Measurements from ENCODE around the gene ARFGAP2. TPM values are rescaled to one million over a fixed set of nuclear protein-coding genes. Genes with fewer than 3 reads are reported as not detected.
"Not testable (repeated sequence)": the region's sequence is repeated elsewhere in the genome, so short reads cannot be mapped to it uniquely, and the experiment has no call there.

The ARFGAP2 gene
- total and polyA plus RNA-seq, 9 of the 15 experiments (the other 6 are each of a cell fraction or from before 2014, with no cell fraction given), result 29.1 to 140 (median 90.1) TPM

GRCh38 chr11:47208628-47209027, 31.9 kb upstream of the ARFGAP2 start (continued):
- no peak for TF ChIP-seq ATF6 (CRISPR knock-in tag; IDR thresholded peaks at IDR 0.05)

GRCh38 chr11:47208008-47208552, 31.4 kb upstream of the ARFGAP2 start:
- H3K27me3 ChIP-seq (ENCODE audit: control insufficient read depth in 2 of 2, insufficient read depth in 2 of 2, low read length in 2 of 2); H3K27ac ChIP-seq (ENCODE audit: extremely low read depth, low read depth, low read length); BruUV-seq (replicated peaks); H3K36me3 ChIP-seq (ENCODE audit: control insufficient read depth, insufficient read depth, low read length); CTCF ChIA-PET (ENCODE audit: low intra/inter-chr PET ratio); in situ Hi-C loops (cut with MboI); H3K4me1 ChIP-seq (replicated peaks in 1 of 2; ENCODE audit: control insufficient read depth in 2 of 2, insufficient read depth in 2 of 2, low read length in 2 of 2); intact Hi-C loops (cut with micrococcal nuclease); H3K4me2 ChIP-seq (ENCODE audit: insufficient read depth, low read length); H3K4me3 ChIP-seq; H2AFZ ChIP-seq (ENCODE audit: low read depth, low read length); DNase-seq (ENCODE audit: extremely low read depth in 1 of 4, low spot score in 3 of 4); FAIRE-seq; H3K9me1 ChIP-seq (ENCODE audit: control insufficient read depth, insufficient read depth, low read length); ATAC-seq; H4K20me1 ChIP-seq (replicated peaks; ENCODE audit: control insufficient read depth, insufficient read depth, low read length); H3K9ac ChIP-seq (ENCODE audit: insufficient read depth in 1 of 2, low read depth in 2 of 2, low read length in 2 of 2); H3K9me3 ChIP-seq (replicated peaks; ENCODE audit: control insufficient read depth, insufficient read depth, low read depth, low read length); H3K79me2 ChIP-seq (ENCODE audit: control insufficient read depth, insufficient read depth, low read length): not testable (repeated sequence)
- 0 out of 2 replicates have a peak, but pooled peaks have one; percentile 28 for TF ChIP-seq ZBTB33 (CRISPR knock-in tag; IDR thresholded peaks at IDR 0.05)
- peak; percentile 31; the same call in 1 of the 2 replicates for TF ChIP-seq ZNF121 (CRISPR knock-in tag; conservative IDR thresholded peaks at IDR 0.05)
- peak; percentile 19; the same call in 1 of the 2 replicates for TF ChIP-seq CEBPB (tag; IDR thresholded peaks at IDR 0.05)
- POLR2A ChIA-PET, result interaction anchor here (0.7 to 0.8 kb wide), 2 partner anchors 101 to 971 kb away, joined by 3 read pairs; no protein-coding TSS in a partner anchor
- whole genome bisulfite sequencing (ENCODE audit: insufficient coverage, low coverage, missing lambda C conversion rate), result 54% methylated on average over 10 of the region's 13 CpGs
